ENCODE measurements around the gene LRP1.

DNA sequence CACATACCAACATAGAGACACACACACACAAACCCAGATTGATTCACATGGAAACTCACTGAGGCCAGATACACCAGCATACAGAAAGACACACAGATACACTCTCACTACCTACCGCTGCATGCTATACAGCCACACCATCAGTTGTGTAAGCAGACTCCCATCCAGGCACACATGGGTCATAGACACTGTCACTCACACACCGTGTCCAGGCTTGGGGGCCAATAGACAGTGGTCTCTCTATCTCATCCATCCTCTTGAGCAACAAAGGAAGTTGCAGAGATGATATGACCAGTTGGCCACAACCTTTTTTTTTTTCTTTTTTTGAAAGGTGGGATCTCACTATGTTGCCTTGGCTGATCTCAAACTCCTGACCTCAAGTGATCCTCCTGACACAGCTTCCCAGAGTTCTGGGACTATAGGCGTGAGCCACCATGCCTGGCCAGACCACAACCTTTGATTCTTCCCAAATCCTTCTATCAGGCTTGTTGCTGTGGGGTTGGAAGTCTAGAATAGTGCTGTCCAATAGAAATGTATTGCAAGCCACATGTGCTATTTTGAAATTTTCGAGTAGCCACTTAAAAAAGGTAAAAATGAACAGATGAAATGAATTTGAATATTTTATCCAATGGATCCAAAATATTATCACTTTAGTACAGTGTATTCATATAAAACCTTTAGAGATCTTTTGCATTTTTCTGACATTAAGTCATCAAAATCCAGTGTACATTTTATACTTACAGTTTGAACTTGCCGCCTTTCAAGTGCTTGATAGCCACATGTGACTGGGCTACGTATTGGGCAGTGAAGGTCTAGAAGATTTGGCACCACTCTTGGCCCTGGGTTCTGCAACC lies 11.7 kb downstream of the LRP1 start:
- TF ChIP-seq MAFK (IDR thresholded peaks at IDR 0.05; ENCODE audit: low read depth, low read length) = no peak
- TF ChIP-seq, protein P1, sequence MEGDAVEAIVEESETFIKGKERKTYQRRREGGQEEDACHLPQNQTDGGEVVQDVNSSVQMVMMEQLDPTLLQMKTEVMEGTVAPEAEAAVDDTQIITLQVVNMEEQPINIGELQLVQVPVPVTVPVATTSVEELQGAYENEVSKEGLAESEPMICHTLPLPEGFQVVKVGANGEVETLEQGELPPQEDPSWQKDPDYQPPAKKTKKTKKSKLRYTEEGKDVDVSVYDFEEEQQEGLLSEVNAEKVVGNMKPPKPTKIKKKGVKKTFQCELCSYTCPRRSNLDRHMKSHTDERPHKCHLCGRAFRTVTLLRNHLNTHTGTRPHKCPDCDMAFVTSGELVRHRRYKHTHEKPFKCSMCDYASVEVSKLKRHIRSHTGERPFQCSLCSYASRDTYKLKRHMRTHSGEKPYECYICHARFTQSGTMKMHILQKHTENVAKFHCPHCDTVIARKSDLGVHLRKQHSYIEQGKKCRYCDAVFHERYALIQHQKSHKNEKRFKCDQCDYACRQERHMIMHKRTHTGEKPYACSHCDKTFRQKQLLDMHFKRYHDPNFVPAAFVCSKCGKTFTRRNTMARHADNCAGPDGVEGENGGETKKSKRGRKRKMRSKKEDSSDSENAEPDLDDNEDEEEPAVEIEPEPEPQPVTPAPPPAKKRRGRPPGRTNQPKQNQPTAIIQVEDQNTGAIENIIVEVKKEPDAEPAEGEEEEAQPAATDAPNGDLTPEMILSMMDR (conservative IDR thresholded peaks at IDR 0.05; ENCODE audit: low read depth, low read length) = no peak
- no peak for TF ChIP-seq SMC3 (IDR thresholded peaks at IDR 0.05; ENCODE audit: low read depth, low read length)

Data from IMR-90 (cell line).